ENCODE results near the gene GUCY2C.

GUCY2C gene

DNA sequence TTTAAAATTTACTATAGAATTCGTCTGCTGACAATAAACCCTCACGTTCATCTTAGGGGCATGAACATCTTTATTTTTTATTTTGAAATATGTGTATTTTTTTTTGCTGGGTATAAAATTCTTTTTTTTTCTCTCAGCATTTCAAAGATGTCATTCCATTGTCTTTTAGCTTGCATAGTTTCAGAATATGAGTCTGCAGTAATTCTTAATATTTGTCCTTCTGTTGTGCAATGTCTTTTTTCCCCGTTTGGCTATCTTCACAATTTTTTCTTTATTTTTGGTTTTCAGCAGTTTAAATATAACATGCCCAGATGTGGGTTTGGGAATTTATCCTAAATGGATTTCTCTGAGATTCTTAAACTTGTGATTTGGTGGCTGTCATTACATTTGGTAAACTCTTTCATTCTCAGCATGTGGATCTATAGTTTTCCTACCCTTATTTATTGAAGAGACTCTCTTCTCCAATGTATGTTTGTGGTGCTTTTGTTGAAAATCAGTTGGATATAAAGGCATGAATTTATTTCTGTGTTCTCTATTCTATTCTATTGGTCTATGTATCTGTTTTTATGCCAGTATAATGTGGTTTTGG lies 90.9 kb downstream of the GUCY2C start:
- TF ChIP-seq, protein P1, sequence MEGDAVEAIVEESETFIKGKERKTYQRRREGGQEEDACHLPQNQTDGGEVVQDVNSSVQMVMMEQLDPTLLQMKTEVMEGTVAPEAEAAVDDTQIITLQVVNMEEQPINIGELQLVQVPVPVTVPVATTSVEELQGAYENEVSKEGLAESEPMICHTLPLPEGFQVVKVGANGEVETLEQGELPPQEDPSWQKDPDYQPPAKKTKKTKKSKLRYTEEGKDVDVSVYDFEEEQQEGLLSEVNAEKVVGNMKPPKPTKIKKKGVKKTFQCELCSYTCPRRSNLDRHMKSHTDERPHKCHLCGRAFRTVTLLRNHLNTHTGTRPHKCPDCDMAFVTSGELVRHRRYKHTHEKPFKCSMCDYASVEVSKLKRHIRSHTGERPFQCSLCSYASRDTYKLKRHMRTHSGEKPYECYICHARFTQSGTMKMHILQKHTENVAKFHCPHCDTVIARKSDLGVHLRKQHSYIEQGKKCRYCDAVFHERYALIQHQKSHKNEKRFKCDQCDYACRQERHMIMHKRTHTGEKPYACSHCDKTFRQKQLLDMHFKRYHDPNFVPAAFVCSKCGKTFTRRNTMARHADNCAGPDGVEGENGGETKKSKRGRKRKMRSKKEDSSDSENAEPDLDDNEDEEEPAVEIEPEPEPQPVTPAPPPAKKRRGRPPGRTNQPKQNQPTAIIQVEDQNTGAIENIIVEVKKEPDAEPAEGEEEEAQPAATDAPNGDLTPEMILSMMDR (IDR thresholded peaks at IDR 0.05; ENCODE audit: insufficient read depth, low read depth, low read length, missing control alignments) = no peak
- DNase-seq (ENCODE audit: low read depth) = no peak
- no peak overlapping the region for H3K4me3 ChIP-seq (ENCODE audit: low read depth, low read length)

DNA sequence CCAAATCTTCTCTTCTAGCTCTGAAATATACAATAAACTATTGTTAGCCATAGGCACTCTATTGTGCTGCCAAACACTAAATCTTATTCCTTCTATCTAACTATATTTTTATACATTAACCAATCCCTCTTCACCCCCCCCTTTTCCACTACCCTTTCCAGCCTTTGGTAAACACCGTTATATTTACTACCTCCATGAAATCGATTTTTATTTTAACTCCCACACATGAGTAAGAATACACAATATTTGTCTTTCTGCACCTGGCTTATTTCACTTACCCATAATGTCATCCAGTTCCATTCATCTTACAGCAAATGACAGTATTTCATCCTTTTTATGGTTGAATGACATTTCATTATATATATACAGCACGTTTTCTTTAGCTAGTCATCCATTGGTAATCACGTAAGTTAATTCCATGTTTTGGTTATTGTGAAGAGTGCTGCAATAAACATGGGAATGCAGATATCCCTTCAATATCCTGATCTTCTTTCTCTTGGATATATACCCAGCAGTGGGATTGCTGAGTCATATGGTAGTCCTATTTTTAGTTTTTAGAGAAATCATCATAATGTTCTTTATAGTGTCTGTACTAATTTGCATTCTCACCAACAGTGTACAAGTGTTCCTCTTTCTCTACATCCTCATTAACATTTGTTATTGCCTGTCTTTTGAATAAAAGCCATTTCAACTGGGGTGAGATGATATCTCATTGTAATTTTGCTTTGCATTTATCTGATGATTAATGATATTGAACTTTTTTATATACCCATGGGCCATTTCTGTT lies 94.5 kb downstream of the GUCY2C start:
- TF ChIP-seq, protein P1 (IDR thresholded peaks at IDR 0.05; ENCODE audit: insufficient read depth, low read depth, low read length, missing control alignments) = no peak
- DNase-seq (ENCODE audit: low read depth) = no peak
- H3K4me3 ChIP-seq (ENCODE audit: low read depth, low read length) = no peak overlapping the region

DNA sequence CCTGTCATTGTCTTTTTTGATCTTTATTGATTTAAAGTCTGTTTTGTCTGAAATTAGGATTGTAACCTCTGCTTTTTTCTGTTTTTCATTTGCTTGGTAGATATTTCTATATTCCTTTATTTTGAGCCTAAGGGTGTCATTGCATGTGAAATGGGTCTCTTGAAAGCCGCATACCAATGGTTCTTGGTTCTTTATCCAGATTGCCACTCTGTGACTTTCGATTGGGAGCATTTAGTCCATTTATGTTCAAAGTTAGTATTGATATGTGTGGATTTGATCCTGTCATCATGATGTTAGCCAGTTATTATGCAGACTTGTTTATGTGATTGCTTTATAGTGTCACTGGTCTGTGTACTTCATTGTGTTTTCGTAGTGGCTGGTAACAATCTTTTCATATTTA lies 98.9 kb downstream of the GUCY2C start:
- TF ChIP-seq, protein P1 (IDR thresholded peaks at IDR 0.05; ENCODE audit: insufficient read depth, low read depth, low read length, missing control alignments) = no peak
- DNase-seq (ENCODE audit: low read depth) = no peak
- H3K4me3 ChIP-seq (ENCODE audit: low read depth, low read length) = no peak overlapping the region

DNA sequence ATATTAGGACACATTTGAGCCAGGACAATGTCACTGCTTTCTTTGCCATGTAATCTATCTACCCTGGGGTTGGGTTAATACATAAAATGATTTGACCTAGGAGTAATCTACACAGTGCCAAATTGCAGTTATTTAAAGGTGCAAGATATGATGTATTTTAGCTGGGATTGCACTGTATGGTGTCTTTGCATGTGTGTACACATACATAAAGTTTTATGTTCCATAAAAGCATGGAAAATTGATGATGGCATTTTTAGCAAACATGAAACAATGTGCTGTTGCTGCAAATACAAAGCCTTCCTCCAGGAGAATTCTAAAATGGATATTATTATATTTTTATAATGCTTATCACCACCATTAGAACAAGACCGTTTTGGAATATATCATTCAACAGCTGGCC lies 104.7 kb downstream of the GUCY2C start:
- TF ChIP-seq, protein P1 (IDR thresholded peaks at IDR 0.05; ENCODE audit: insufficient read depth, low read depth, low read length, missing control alignments) = no peak
- H3K4me3 ChIP-seq (ENCODE audit: low read depth, low read length) = no peak overlapping the region
- no peak for DNase-seq (ENCODE audit: low read depth)

DNA sequence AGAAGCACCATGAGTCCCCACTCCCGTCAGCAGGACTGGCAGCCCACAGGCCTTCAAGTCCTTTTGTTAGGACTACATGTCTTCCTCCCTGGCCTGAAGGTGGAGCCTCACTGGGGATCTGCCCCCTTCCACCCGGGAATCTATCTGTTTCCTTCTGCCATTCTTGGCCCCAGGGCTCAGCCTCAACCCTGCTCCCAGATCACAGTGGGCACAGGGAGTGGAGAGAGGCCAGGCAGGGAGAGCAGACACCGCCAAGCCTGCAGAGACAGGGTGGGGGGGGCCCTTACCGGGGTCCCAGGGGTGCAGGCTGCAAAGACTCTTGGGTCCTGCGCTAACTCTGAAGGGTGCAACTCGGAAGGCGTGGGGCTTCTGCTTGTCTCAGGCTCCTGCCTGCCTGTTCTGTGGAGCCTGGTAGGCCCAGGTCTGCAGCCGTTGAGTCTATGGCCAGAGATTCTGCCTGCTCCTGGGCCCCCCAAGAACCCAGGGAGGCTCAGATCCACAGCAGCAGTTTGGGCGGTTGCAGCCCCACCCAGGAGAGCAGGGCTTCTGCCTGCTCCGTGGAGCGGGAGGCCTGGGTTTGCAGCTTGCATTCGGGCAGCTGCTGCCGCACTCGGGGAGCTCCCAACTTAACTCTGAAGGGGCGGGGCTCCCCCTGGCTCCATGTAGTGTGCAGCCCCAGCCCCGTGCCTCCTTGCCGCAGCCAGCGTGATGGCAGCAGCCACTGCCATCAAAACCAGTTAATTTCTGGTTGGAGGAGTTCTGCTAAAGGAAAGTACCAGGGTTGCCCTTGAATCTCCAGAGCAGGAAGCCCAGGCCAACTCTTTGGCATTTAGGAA lies 107.0 kb downstream of the GUCY2C start:
- TF ChIP-seq, protein P1 (IDR thresholded peaks at IDR 0.05; ENCODE audit: insufficient read depth, low read depth, low read length, missing control alignments) = no peak
- DNase-seq (ENCODE audit: low read depth) = no peak
- no peak overlapping the region for H3K4me3 ChIP-seq (ENCODE audit: low read depth, low read length)

DNA sequence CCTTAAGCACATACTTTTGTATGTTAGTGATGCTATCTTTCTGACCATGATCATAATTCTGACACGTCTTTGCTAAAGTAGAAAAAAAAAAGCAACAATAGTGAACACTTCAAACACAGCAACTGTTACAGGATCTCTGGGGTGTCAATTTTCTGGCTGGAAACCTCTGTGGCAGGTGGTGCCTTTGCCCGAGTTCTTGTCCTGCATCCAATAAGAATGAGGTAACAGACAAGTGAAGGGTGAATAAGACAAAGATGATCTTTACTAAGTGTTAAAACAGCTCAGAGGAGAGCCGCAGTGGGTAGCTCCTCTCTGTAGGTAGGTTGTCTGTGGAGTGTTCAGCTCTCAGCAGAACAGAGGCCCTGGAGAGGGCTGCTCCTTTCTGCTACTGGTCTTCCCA lies 107.8 kb downstream of the GUCY2C start:
- no peak overlapping the region for H3K4me3 ChIP-seq (ENCODE audit: low read depth, low read length)
- TF ChIP-seq, protein P1 (IDR thresholded peaks at IDR 0.05; ENCODE audit: insufficient read depth, low read depth, low read length, missing control alignments) = no peak
- DNase-seq (ENCODE audit: low read depth) = no peak
